Stomach (tissue), 4 donors: ENCODE data around the gene MVP.

ENCODE experiments used
- EP300 ChIP-seq: sonication (generic); formaldehyde crosslinking; IDR thresholded peaks from one replicate; pipeline ENCODE4 v1.6.1; 2017; ENCODE audit warnings: antibody characterized with exemption
- POLR2A ChIP-seq, 4 donors: fragments of 450-650 bp; IDR thresholded peaks; one replicate each; pipeline ENCODE4 v1.6.1; 2016; ENCODE audit warnings: antibody characterized with exemption in 4 of 4, control low read depth in 2 of 4, mild to moderate bottlenecking in 1 of 4, moderate library complexity in 1 of 4
- POLR2AphosphoS5 ChIP-seq, 3 donors: sonication (generic); formaldehyde crosslinking; IDR thresholded peaks; one replicate each; pipeline ENCODE4 v1.6.1; 2016; ENCODE audit warnings: antibody characterized with exemption in 3 of 3
- TF ChIP-seq, protein P1 (sequence below), 7 experiments: fragments of 450-650 bp in 4 of 7; fragments of 200-600 bp in 3 of 7; sonication (generic) in 3 of 7; IDR thresholded peaks; one replicate each; pipeline ENCODE4 v1.5.1; 2016 to 2019; ENCODE audit warnings: antibody characterized with exemption in 7 of 7, control low read depth in 2 of 7, mild to moderate bottlenecking in 1 of 7

GRCh38 chr16:29837841-29838240 is 17.6 kb downstream of the MVP start:
- TF ChIP-seq POLR2A (IDR thresholded peaks at IDR 0.05) (no peak), EP300 (no peak), POLR2AphosphoS5 (IDR thresholded peaks at IDR 0.05) (no peak)
- TF ChIP-seq, protein P1, sequence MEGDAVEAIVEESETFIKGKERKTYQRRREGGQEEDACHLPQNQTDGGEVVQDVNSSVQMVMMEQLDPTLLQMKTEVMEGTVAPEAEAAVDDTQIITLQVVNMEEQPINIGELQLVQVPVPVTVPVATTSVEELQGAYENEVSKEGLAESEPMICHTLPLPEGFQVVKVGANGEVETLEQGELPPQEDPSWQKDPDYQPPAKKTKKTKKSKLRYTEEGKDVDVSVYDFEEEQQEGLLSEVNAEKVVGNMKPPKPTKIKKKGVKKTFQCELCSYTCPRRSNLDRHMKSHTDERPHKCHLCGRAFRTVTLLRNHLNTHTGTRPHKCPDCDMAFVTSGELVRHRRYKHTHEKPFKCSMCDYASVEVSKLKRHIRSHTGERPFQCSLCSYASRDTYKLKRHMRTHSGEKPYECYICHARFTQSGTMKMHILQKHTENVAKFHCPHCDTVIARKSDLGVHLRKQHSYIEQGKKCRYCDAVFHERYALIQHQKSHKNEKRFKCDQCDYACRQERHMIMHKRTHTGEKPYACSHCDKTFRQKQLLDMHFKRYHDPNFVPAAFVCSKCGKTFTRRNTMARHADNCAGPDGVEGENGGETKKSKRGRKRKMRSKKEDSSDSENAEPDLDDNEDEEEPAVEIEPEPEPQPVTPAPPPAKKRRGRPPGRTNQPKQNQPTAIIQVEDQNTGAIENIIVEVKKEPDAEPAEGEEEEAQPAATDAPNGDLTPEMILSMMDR (IDR thresholded peaks at IDR 0.05), result no peak
